Neutrophil (primary cell): ENCODE measurements around the gene ERC2.

ENCODE experiments used
- H3K27ac ChIP-seq: fragments of 200-600 bp; sonication (generic); 2 replicates; pipeline ENCODE4 v1.5.1; 2016; ENCODE audit warnings: mild to moderate bottlenecking, moderate library complexity
- H3K27me3 ChIP-seq: fragments of 200-600 bp; sonication (generic); 2 replicates; pipeline ENCODE4 v1.6.0; 2016; ENCODE audit warnings: mild to moderate bottlenecking
- H3K36me3 ChIP-seq: fragments of 200-600 bp; sonication (generic); 2 replicates; pipeline ENCODE4 v1.5.1; 2017
- H3K4me1 ChIP-seq, 2 experiments: fragments of 200-600 bp in 1 of 2; sonication (generic) in 1 of 2; 1 replicate in 1 of 2; 2 replicates in 1 of 2; pipeline versions ENCODE4 v1.5.1 to v1.6.1; 2013 to 2016; ENCODE audit warnings: low read depth in 1 of 2, low read length in 1 of 2, mild to moderate bottlenecking in 1 of 2, moderate library complexity in 1 of 2; ENCODE audit not compliant: control insufficient read depth in 1 of 2, insufficient read depth in 1 of 2
- H3K4me3 ChIP-seq, 2 experiments: fragments of 200-600 bp in 1 of 2; sonication (generic) in 1 of 2; 1 replicate in 1 of 2; 2 replicates in 1 of 2; pipeline ENCODE4 v1.5.1; 2013 to 2016; ENCODE audit warnings: low read depth in 1 of 2, low read length in 1 of 2, mild to moderate bottlenecking in 1 of 2, moderate library complexity in 1 of 2
- H3K9me3 ChIP-seq: fragments of 200-600 bp; sonication (generic); 2 replicates; pipeline ENCODE4 v1.5.1; 2016
- TF ChIP-seq, protein P1 (sequence below): fragments of 200-600 bp; sonication (generic); IDR thresholded peaks from 2 replicates; pipeline ENCODE4 v1.5.1; 2016; ENCODE audit warnings: antibody characterized with exemption

Gene ERC2

DNA sequence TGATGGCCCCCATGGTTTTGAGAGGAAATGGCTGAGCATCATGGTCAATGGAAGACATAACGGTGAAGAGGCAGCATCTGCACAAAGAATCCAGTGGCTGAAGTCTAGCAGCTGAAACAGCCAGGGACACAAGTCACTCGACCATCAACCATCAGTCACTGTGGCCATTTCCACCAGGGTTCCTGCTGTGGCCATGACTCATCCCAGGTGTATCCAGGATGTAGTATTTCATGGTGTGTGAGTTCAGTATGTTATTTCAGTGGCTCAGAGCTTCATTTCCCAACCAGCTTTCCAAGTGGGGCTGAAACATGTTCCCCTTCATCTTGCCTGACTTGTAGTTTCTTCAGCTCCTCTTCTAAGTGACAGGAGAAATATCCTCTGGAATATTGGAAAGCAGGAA is 933.4 kb downstream of the ERC2 start:
- no peaks in the 10 kb centered on the region for H3K36me3 ChIP-seq
- no peak overlapping the region for H3K4me3 ChIP-seq
- no peaks in the 10 kb centered on the region for H3K27me3 ChIP-seq
- TF ChIP-seq, protein P1, sequence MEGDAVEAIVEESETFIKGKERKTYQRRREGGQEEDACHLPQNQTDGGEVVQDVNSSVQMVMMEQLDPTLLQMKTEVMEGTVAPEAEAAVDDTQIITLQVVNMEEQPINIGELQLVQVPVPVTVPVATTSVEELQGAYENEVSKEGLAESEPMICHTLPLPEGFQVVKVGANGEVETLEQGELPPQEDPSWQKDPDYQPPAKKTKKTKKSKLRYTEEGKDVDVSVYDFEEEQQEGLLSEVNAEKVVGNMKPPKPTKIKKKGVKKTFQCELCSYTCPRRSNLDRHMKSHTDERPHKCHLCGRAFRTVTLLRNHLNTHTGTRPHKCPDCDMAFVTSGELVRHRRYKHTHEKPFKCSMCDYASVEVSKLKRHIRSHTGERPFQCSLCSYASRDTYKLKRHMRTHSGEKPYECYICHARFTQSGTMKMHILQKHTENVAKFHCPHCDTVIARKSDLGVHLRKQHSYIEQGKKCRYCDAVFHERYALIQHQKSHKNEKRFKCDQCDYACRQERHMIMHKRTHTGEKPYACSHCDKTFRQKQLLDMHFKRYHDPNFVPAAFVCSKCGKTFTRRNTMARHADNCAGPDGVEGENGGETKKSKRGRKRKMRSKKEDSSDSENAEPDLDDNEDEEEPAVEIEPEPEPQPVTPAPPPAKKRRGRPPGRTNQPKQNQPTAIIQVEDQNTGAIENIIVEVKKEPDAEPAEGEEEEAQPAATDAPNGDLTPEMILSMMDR, result no peak
- no peaks in the 10 kb centered on the region for H3K9me3 ChIP-seq
- H3K4me1 ChIP-seq, result no peaks in the 10 kb centered on the region
- no peak overlapping the region for H3K27ac ChIP-seq

DNA sequence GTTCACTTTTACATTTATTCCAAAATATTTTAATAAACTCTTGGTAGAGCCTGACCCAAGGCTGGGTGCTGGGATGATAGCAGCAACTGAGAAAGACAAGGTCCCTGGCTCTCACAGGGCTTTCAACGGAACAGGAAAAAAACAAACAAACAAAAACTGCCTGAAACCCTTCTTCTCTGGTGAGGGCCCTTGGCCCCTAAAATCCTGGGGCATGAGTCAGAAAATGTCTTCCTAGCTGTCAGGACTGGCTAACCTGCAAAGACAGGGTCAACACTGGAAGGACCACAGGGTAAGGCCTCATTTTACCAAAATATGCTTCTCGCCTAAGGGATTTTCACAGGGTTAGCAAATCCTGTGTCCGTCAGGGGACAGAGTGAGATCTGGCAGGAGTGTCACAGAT is 935.5 kb downstream of the ERC2 start:
- H3K36me3 ChIP-seq, result no peaks in the 10 kb centered on the region
- TF ChIP-seq, protein P1, result no peak
- H3K4me3 ChIP-seq, result no peak overlapping the region
- H3K27ac ChIP-seq, result no peak overlapping the region
- H3K9me3 ChIP-seq, result no peaks in the 10 kb centered on the region
- H3K27me3 ChIP-seq, result no peaks in the 10 kb centered on the region
- H3K4me1 ChIP-seq, result no peaks in the 10 kb centered on the region

DNA sequence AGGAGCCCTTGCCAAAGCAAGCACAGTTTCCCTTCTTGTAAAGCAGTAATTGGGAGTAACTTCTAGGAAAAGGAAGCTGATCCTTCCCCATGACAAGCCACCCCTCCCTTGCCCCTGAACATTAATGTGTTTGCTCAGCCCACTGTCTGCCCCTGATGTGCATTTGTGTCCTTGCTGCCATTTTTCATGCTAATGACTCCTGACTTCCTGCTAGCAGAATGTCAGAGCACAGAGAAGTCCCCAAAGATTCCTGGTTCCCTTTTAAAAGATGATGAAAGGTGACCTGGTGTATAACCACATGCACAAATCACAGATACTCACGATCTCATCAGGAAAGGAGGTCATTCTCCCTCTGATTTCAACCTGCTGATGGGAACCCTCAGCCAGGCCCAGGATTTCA is 936.9 kb downstream of the ERC2 start:
- no peaks in the 10 kb centered on the region for H3K9me3 ChIP-seq
- no peaks in the 10 kb centered on the region for H3K36me3 ChIP-seq
- no peak overlapping the region for H3K4me3 ChIP-seq
- TF ChIP-seq, protein P1, result no peak
- no peak overlapping the region for H3K27ac ChIP-seq
- no peaks in the 10 kb centered on the region for H3K27me3 ChIP-seq
- H3K4me1 ChIP-seq, result no peaks in the 10 kb centered on the region

DNA sequence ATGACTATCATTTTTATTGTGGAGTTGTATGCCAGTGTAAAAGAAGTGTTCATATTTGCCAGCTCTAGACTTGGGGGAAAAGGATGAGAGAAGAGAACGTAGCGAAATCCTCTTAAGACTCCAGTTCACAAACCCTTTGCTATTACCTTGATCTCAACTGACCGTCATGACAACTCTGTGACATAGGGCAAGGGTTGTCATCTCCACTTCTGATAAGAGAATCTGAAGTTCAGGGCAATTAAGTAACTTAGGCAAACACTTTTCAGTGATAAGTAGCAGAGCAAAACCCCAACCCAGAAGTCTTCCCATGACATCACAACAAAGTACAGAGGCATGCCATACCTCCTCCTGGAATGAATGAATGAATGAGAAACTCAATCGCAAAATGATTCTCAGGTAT is 940.9 kb downstream of the ERC2 start:
- no peak overlapping the region for H3K27ac ChIP-seq
- TF ChIP-seq, protein P1, result no peak
- no peaks in the 10 kb centered on the region for H3K4me1 ChIP-seq
- H3K9me3 ChIP-seq, result no peaks in the 10 kb centered on the region
- no peaks in the 10 kb centered on the region for H3K36me3 ChIP-seq
- H3K4me3 ChIP-seq, result no peak overlapping the region
- H3K27me3 ChIP-seq, result no peaks in the 10 kb centered on the region

DNA sequence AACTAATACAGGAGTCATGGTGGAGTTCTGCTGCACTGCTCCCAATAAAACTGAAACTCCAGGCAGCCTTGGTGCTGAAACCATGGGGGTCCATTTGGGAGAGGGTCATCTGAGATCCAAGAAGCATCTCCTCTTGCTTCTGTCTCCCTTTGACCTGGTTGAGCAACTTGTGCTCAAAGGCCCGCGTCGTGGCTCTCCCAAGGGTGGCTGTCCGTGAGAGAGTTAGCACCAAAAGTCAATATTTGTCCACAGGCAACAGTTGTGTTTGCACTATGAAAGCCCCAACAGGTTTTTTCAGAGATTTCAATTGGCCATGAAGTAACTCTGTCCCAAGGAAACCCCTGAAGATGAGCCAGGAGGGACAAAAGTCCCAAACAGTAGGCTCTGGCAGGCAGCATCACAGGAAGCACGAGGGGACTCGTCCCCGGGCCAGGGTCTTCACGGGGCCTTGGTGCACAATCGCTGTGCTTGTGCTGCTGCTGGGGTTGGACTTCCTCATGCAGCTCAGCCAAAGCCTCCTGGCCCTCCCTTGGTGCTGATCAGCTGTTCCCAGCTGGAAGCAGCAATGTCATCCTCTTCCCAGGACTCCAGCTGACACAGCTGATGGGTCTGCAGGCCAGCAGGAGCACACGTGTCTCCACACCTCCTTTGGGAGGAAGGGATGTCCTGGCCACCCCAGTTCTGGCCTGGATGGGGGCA is 941.8 kb downstream of the ERC2 start:
- Histone ChIP-seq H3K27me3 (no peaks in the 10 kb centered on the region), H3K36me3 (no peaks in the 10 kb centered on the region), H3K27ac (no peak overlapping the region), H3K4me3 (no peak overlapping the region), H3K4me1 (no peaks in the 10 kb centered on the region), H3K9me3 (no peaks in the 10 kb centered on the region)
- TF ChIP-seq, protein P1, result no peak
